ENCODE data around the gene MAN2B2. TPM values are rescaled to one million over a fixed set of nuclear protein-coding genes. Genes with fewer than 3 reads are reported as not detected.

Gene MAN2B2
- total RNA-seq, 1 donor from 2014 or later, result 33.1 TPM

DNA sequence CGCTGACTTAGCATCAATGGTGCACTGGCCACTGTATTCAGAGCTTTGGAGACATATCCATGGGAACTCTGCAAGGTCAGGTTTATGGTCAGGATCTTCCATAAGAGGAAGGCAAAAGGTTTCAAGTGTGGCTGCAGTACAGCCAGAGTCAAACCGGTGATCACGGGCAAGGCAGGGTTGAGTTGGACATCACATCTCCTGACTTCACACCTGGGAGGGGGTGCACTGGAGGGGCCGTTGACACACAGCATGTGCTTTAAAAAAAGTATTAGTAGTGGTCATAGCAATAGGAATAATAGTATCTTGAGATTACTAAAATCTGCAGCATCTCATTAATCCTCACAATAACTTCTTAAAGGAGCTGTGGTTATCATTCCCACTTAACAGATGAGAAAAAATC, 28.9 kb upstream of the MAN2B2 start:
- DNase-seq (ENCODE audit: low spot score), result no peak

DNA sequence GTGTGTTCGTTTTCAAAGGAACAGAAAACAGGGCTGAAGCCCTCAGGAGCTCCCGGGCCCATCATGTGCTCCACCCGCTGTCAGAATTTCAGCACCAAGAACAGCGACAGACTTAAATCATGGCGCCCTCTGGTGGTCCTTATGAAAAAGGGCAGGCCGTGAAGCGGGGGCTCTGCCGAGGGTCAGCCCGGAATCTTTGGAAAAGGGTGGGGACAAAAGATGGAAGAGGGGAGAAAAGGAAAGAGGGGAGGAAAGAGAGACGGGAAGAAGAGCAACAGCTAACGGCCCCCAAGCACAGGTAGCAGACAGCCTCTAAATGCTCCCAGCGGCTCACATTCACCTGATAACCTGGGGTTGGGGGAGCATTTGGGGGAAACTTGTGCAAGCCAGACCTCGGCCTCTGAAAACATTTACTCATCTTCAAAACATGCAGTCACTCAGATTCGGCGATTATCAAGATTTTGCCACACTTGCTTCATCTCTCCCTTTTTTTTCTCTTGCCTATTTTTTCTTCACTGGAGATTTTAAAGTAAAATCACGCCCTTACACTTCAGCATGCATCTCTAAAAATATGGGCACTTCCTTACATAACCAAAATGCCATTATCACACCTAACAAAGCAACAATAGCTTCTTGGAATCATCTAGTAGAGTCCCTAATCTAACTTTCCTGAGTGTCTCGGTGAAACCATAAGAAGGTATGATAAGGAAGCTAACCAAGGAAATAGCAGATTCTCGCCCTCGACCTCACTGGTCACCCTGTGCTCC, 28.1 kb upstream of the MAN2B2 start:
- no peak for DNase-seq (ENCODE audit: low spot score)

DNA sequence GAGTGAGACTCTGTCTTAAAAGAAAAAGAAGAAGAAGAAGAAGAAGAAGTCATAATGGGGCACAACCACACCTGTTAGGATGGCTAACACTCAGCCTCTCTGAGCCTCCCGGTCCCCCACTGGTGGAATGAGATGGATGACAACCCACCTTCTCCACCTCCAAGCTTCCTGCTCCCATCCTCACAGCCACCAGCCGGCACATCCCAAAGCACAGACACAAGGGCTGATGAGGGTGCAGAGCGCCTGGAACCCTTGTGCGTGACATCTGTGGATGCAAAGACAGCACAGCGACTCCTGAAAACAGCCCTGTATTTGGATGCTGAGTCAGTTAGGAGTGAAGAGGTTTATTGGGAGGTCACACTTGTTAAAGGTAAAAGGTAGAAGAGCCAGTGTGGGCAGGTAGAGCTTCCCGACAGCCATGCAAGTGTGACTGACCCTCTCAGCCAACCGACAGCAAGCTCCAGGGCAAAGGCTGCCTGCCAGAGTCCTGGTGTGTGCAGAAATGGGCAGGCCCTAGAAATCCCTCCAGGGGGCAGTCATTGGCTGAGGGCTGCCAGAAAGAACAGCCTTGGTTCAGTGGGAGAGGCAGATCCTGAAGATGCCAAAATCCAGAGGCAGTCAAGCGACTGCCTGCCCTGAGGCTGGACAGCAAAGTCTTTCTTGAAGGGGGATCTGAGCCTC, 26.6 kb upstream of the MAN2B2 start:
- DNase-seq (ENCODE audit: low spot score), result no peak

DNA sequence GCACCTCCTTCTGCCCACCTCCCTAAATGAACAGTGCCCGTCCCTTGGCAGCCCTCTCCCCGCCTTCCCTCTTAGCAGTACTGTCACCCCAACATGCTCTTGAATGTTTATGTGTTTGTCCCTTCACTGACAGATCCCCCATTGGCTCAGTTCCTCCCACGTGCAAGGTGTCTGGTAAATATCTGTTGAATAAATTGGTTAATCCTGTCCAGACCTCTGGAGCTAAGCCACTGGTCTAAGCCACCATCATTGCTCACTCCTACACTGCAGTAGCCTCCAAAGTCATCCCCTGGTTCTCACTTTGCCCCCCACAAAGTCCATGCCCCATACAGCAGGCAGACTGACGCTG, 26.1 kb upstream of the MAN2B2 start:
- DNase-seq (ENCODE audit: low spot score), result no peak

DNA sequence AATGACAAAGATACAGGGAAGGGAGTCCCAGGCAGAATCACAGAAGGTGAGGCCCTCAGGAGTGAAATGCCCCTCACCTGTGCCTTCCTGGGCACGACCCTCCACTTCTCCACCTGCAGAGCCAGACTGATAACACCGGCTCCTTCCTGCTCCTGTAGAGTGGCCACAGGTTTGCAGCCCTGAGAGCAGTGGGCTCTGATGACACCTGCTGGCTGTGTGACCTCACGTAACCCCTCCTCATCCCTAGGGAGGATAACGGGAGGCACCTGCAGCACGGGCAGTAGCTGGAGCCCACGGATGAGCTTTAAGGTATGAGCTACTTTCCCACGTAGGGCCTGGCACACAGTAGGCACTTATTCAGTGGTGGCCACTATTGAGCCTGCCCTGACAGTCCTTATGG, 25.5 kb upstream of the MAN2B2 start:
- no peak for DNase-seq (ENCODE audit: low spot score)

DNA sequence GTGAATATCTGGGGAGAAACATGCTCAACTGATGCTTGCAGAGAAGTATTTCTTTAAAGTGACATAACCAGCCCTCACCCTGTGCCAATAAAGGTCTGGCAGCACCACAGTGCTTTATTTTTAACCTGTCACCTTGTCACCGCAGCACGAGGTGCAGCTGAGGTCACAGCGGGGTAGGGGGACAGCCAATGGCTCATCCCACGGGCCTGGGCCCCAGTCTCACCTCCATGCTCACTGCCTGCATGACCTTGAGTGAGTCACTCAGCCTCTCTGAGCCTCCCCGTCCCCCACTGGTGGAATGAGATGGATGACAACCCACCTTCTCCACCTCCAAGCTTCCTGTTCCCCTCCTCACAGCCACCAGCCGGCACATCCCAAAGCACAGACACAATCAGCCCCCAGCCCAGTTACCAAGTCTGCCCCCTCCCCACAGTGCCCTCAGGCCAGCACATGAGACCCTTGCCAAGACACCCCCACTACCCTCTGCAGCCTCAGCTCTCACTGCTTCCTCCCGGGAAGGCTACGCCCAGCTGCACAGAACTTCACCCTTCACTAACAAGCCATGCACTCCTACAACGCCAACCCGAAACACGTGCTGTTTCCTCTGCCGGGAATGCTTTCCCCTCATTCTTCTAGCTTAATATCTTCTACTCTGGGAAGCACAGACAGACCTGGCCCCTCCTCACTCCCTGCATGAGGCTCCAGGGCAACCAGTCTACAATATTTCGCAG, 24.9 kb upstream of the MAN2B2 start:
- DNase-seq (ENCODE audit: low spot score), result no peak

DNA sequence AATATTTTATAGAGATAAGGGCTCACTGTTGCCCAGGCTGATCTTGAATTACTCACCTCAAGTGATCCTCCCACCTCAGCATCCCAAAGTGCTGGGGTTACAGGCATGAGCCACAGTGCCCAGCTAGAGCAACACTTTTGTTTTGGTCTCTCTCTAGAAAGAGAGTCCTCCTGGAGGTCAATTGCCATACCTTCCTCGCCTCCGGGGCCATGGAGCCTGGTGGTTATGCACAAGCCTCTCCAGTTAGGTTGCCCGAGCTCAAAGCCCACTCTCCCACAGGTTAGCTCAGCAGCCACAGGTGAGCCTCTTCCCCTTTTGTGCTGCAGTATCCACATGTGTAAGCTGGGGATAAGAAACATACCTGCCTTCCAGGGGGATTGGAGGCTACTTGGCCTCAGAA, 24.2 kb upstream of the MAN2B2 start:
- DNase-seq (ENCODE audit: low spot score), result no peak

DNA sequence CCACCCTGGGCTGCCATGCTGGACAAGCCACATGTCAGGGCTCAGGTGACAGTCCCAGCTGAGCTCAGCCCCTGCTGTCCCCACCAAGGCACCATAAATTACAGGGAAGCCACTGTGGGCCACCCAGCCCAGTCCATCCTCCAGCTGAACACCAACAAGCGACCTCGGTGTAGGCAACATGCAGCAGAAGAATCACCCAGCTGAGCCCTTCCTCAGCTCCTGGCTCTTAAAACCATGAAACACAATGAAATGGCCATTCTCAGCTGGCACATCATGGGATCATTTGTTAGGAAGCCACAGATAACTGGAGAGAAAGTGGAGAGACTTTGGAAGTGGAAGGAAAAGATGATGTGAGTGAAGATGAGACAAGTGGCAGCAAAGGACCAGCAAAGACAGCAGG, 23.3 kb upstream of the MAN2B2 start:
- DNase-seq (ENCODE audit: low spot score), result no peak

DNA sequence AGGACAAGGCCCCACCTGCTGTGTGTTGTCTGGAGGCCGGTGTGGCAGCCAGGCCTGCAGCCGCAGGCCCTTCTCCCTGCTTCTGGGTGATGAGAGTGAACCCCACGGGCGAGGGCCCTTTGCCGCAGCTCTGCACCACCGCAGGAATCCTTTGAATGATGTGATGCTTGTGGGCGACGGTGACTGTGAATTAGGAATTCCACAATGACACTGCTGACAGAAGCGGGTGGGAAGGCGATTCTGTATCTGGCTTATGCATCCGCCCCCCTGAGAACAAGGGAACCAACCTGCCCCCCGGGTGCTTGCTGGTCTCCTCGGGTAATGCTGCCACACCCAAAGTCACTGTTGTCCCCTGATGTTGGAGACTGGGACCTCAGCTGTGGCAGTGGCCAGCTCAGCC, 19.5 kb upstream of the MAN2B2 start:
- no peak for DNase-seq (ENCODE audit: low spot score)

DNA sequence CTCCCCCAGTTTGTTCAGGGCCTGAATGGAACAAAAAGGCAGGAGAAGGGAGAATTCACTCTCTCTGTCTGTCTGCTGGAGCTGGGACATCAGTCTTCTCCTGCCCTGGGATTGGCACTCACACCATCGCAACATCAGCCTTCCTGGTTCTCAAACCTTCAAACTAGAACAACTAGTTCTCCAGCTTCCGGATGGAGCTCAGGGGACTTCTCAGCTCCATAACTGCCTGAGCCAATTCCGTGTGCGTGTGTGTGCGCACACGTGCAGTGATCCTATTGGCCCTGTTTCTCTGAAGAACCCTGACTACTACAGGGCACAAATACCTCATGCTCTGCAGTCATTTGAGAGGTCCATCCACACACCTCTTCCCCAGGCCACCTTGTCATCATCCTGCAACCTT, 18.7 kb upstream of the MAN2B2 start:
- DNase-seq (ENCODE audit: low spot score), result no peak

DNA sequence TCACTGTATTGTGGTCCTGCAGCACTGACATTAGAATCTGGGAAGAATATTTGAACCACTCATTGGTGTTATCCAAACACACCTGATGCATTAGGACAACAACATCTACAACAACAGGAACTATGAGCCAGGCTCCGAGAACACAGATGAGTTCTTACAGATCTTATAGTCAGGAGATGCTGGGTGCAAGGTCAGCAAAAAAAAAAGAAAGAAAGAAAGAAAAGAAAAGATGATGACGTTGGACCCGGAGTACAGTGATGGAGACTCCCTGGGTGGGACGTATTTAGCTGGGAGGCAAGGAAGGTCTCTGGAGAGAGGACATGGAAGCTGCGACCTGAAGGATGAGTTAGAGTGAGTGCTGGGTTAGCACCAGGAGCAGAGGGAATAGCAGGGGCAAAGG, 17.8 kb upstream of the MAN2B2 start:
- DNase-seq (ENCODE audit: low spot score), result no peak

DNA sequence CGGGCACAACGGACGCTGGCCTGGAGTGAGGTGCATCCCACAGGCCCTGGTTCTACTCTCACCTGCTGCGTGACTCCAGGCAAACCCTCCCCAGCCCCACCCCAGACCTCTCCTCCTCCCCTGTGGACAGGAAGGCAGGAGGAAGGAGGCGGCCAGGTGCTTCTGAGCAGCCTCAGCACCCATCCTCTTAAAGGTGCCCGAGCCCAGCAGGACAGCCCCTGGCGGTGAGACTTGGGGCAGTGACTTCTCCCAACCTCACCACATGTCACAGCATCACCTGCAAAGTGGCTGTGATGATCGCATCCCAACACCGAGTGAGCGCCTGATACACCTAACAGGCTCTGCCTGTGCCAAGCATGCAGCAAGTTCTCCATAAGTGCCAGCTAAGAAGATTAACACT, 17.1 kb upstream of the MAN2B2 start:
- DNase-seq (ENCODE audit: low spot score), result no peak

DNA sequence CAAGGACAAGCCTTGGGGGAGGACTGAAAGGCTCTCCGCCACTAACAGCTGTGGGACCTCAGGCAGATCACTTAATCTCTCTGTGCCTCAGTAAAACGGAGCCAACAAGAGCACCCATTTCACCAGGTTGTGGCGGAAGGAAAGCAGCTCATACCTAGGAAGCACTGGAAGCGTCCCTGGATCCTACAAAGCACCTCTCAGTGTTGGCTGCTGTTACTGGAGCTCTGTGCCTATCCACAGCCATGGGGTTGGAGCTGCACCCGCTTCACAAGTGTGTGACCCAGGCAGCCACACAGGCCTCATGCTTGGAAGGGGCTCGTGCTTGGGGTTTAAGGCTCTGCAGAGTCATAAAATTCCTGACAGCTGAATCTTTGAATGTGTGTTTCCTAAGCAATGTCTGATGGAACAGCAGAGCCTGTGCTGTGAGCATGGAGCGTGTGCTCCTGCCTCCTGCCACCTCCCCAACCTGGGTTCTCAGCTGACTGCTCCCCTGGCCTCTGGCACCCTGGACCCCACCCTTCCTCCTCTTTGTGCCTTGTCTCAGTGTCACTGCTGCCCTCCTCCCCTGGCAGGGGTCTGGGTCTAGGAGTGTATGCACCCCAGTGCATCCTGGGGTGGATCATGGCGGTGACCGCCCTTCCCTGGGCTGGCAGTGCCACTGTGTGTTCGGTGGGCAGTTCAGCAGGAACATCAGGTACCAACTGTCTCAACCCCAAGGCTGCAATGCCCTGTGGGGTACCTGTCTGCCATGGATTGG, 14.4 kb upstream of the MAN2B2 start:
- DNase-seq (ENCODE audit: low spot score), result no peak

DNA sequence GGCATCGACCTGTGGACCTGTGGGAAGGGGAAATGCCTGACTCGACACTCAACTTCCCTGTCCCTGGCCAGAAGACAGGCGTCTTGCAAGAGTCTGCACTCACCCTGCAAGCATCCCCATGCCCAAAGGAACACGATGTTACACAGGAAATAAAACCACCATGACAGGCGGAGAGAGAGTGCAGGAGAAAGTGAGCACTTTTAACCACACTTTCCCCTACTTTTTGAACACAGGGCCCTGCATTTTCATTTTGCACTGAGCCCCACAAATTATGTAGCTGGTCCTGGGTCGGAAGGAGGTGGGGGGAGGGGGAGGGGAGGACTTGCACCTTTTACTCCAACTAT, 13.8 kb upstream of the MAN2B2 start:
- no peak for DNase-seq (ENCODE audit: low spot score)

DNA sequence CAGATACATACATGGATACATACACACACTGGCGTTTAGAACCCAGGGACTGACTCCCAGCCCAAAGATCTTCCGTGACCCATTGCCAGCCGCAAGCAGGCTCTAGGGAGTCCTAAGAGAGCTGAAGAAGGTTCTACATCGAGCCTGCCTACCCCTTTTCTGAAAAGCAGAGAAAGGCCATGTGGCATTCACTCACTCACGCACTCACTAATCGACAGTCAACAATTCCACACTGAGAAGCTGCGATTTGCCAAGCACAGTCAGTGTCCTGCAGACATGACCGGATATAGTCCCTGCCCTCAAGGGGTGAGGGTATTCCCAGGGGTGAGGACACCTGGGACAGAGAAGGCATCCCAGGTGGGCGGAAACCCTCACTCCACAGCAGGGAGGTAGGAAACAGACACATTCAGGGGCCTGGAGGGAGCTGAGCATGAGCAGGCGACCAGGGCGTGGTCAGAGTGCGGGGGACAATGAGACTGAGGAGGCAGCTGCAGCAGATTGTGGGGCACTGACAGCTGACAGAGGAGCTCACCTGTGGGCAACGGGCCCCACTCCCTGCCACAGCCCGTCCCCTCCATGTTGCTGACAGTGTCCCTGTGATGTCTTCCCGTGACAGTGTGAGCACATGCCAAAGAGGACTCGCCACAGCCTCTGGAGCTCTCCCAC, 13.2 kb upstream of the MAN2B2 start:
- DNase-seq (ENCODE audit: low spot score), result no peak

DNA sequence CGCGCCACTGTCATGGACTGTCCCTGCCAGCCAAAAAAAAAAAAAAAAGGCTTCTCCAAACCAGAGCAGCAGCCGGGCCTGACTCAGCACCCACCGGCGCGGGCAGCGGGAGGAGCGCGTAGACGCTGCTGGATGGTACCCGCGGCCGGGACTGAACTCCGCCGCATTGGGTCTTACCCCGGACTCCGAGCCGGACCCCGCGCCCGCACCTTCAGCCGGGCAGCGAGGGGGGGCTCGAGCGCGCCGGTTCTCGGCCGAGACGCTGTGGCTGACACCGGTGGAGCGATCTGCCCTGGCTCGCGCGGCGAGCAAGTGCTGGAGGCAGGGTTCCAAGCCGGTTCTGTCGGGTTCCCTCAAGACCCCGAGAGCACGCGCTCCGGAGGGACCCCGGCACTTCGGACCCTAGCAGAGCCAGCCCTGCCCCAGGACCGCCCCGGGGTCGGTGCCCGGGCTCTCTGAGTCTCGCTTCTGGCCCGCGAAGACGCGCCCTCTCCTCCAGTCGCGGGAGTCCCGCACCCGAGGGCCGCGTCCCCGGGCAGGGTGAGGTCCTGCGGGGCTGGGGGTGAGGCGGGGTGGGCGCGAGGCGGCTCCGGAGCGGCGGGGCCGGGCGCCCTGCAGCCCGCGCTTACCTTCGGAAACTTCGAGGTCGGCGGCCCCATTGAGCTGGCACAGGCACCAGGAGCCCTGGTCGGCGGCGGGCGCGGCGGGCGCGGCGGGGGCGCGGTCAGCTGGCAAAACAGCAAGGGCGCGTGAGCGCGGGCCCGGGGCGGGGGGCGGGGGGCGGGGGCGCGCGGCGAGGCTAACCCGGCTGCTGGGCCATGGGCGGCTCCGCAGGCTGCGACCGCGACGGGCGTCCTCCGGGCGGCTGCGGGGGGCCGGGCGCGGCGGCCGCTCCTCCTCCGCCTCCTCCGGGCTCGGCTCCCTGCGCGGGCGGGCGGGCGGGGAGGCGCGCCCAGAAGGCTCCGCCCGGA, 11.8 kb upstream of the MAN2B2 start:
- DNase-seq (ENCODE audit: low spot score), result no peak

DNA sequence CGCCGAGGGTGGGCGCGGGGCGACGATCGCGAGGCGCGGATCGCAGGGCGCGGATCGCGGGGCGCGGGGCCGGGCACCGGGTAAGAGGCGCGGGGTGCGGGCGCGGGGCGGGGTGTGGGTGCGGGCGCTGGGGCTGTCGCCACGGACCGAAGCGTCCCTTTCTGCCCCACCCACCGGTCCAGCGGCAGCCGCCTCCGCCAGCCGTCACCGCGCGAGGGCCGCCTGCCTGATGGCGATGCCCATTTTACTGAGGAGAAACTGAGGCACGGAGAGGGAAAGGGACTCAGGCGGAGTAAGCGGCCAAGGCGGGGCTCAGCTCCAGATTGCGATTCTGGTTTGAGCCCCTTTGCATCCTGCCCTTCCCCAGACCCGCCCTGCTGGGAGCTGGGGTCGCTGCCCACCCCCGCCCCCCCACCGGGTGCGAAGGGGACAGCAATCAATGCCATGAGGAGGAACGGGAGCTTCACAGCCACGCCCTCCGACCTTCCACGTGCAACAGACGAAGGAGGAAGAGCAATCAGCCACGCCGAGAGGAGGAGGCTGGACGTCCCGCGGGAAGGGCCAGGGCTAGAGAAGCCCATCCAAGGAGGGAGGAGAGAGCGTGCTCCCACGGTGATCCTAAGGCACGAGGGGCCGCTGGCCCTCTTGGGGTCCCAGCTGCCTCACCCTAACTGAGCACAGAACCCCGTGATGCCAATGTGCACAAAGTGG, 10.9 kb upstream of the MAN2B2 start:
- DNase-seq (ENCODE audit: low spot score), result no peak

DNA sequence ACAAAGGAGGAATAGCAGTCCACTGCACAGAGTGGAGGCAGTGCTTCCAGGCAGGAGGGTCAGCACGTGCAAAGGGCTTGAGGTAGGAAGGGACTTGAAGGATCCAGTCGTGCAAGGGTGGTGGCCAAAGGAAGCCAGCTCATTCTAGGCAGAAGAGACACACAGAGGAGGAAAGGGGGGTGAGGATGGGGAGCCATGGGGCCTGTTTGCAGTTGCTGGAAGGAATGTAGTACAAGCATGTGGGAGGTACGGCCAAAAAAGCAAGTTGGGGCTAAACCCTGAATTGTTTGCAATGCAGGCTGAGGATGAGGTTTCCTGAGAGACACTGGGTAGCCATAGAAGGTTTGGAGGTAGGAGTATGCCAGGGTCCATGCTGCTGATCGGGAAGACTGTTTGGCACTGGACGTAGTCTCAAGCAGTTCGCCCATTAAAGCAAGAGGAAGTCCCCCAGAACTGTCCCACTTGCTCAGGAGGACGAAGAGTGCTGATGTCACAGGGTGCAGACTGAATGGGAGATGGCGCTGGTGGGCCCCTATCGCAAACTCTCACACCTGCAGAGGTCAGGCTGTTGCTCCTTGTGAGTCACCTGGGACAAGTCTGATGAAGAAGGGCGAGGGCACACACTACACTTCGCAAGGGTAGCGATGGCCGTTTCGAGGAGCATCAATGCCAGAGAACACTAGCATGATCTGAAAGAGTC, 9.1 kb upstream of the MAN2B2 start:
- no peak for DNase-seq (ENCODE audit: low spot score)

All from mesenteric fat pad (tissue), 1 donor.